ENCODE data around the gene TSHZ3.
A peak's percentile ranks its signal among the peaks of the same experiment; 100 is the strongest.

Gene TSHZ3

DNA sequence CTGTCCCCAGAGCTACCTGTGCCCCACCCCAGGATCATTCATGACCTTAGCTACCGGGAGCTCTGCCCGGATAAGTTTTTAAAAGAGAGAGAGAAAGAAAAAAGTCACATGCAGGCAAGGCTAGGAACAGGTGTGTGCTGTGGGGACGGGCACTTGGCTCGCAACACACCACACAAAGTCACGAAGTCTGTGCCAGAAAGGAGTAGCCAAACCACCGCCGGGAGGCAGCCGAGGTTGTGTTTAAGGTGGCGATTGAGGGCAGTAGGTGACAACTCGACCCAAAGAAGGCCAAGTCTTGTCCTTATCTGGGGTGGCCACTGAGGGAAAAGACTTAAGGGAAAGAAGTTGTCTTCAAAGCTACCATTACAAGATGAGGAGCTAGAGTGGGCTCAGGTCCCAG, 4.6 kb upstream of the TSHZ3 start:
- DNase-seq (ENCODE audit: low spot score): no peak

- DNase-seq (ENCODE audit: low spot score): no peak
Measured at GRCh38 chr19:31352782-31353651, 3.8 kb upstream of the TSHZ3 start.

GRCh38 chr19:31352296-31352781, 3.1 kb upstream of the TSHZ3 start:
- DNase-seq (ENCODE audit: low spot score): no peak

GRCh38 chr19:31351855-31352195, 2.6 kb upstream of the TSHZ3 start:
- DNase-seq (ENCODE audit: low spot score): no peak

DNA sequence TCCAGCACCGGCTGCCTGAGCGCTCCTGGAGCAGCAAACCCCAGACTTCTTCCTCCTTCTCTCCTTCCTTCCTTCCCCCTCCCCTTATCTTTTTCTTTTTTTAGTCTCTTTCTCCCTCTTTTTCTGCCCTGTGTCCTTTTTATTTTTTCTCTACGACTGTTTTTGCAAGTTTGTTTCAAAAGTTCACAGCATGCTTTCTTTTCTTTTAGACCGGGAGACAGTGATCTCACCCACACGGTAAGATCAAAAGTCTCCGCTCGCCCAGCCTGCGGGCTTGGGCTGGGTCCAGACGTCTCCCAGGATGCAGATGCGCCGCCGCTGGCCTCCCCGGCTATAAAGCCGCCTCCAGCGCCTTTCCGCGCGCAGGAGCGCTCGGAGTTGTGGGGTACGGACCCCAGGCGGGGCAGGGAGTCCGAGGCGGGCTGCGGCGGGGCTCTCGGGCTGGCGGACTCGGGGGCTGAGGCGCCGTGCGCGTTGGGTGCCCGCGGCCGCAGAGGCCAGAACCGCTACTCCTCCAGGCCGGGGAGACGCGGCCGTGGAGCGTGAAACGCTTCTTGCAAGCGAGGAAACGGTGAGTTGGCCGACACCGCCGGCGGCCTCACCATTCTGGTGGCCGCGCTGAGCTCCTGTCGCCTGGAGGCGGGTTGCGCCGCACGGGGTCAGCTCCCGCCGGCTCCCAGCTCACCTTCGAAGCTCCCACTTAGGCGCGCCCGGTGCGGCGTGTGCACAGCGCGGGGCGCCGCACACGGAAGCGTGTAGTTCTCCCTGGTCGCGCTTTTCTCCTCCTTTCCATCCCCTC, 2.0 kb upstream of the TSHZ3 start:
- DNase-seq (ENCODE audit: low spot score): no peak

GRCh38 chr19:31350693-31351055, 1.4 kb upstream of the TSHZ3 start:
- peak; percentile 14 for DNase-seq (ENCODE audit: low spot score)

GRCh38 chr19:31350033-31350692, 927 bp upstream of the TSHZ3 start:
- no peak for DNase-seq (ENCODE audit: low spot score)

- DNase-seq (ENCODE audit: low spot score): no peak
Measured at GRCh38 chr19:31348481-31349159, 616 bp downstream of the TSHZ3 start.

- DNase-seq (ENCODE audit: low spot score): no peak
Measured at GRCh38 chr19:31347828-31348392, 1.3 kb downstream of the TSHZ3 start.

GRCh38 chr19:31347354-31347753, 1.9 kb downstream of the TSHZ3 start:
- DNase-seq (ENCODE audit: low spot score): no peak

DNA sequence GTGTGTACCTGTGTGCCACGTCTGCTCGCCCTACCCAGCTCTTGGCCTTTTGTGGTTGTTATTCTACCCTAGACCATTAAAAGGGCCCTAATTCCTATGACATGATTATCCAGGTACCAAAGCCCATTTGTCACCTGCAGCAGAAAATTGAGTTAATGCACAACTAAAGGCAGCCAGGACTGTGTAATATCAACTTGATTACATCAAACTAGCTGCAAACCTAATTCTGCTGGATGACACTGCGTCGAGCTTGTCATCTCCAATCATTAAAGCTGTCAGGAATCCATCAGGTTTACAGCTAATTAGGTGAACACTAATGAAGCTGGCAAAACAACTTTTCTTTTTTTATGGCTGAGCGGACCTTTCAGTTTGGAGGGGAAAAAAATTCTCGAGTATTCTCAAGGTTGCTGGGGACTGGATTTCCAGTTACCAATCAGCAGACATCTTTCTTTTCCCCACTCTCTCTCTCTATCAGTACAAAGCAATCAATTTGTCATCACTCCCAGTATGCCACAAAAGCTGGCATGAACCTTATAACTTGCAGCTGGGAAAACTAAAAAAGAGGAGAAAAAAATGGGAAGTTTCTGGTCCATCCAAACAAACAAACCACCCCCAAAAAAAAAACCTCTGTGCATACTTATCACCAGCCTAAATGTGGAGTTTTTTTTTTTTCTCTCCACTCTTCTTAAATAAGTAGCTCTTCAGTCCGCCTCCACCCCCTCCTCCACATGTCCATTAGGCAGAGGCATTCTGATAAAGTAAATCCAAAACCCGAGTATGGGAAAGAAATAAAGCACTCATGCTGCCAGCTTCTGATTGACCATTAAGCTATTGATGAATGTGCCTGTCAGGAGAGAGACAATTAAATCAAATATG, 2.8 kb downstream of the TSHZ3 start:
- DNase-seq (ENCODE audit: low spot score): no peak

DNA sequence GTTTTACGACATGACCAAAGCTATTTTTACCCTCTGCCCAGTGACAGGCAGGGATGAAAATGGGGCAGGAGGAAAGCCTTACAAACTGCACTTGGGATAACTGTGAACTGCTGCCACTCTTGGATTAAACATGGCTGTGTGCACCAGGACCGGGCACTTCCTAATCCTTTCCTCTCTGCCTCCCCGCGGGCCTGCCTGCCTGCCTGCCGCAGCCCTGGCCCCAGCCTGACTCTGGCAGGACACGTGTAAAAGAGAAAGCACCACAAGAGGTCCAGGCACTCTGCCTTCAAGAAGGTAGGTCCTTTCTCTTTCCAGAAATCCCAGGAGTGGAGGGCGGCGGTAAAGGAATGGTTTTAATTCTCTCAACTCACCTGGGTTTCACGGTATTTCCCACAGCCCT, 4.8 kb downstream of the TSHZ3 start:
- DNase-seq (ENCODE audit: low spot score): no peak

GRCh38 chr19:31342926-31343325, 6.3 kb downstream of the TSHZ3 start:
- DNase-seq (ENCODE audit: low spot score): no peak

DNA sequence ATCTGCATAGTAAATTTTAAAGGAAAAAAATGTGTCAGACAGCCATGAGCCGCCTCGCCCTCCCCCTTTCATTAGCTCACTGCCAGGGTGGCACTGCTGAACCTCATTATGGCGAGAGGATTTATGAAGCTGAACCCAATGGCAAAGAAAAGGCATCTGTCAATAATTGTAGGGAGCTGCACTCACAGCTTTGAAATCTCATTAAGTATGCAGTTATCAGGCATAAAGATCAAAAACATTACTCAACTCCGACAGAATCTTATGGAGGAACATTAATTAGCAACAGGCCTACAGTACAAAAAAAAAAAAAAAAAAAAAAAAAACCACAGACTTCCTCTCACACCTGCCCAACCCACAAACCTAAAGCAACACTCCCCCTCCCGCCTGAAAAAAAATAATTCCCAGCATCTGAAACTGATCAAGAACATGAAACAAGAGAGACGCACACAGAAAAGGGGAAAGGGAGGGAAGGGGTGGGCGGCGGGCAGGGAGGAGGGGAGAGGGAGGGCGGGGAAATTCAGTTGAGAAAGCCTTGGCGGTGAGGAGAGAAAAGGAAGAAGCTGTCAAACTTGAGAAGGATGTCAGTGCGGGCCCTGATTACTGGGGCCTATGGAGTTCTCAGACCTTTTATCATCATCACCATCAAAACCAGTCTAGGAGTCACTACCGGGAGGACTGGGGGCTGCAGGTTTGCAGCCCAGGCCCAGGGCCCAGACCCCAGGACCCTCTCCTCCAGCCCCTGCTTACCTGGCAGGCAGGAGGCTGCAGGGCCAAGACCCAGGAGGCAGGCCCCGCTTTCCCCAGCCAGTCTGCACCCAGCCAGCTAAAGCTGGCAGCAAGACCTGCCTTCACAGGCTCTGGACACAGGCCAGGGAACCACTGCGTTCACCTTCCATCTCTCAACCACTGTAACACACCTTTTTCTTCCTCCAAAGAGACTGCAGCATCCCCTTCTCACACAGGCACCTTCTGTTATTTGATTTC, 8.9 kb downstream of the TSHZ3 start:
- DNase-seq (ENCODE audit: low spot score): peak; percentile 59

GRCh38 chr19:31339411-31339810, 9.8 kb downstream of the TSHZ3 start:
- DNase-seq (ENCODE audit: low spot score): no peak

DNA sequence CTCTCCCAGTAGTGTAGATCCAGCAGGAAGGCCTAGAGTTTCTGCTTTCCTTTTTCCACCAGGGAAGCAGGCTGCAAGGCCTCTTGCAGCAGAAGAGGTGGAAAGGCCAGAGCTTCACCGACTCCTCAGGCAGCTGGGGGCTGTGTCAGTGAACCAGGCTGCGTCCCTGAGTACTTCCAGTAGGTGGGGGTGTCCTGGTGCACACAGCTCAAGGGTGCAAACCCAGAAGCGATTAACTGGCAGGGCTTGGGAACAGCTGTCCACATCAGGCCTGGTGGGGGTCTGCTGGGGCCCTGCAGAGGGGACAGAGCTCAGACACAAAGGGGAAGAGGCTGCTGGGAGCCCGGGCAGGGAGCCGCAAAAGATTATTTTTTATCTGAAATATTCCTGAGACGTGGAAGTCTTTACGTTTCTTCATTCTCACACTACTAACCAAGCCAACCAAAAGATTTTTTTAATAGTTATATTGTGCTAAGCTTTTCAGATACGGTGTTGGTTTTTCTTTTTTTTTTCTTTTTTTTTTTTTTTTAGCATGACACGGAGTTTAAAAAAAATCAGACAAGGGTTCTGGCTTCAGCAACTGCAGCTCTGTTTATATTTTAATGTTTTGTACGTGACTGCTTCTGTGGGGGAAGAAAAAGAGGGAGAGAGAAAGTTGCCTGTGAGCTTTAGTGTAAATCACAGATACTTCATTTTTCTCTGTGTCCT, 11.0 kb downstream of the TSHZ3 start:
- peak; percentile 12 for DNase-seq (ENCODE audit: low spot score)

- DNase-seq (ENCODE audit: low spot score): no peak
Measured at GRCh38 chr19:31337008-31337914, 12.0 kb downstream of the TSHZ3 start.

- no peak for DNase-seq (ENCODE audit: low spot score)
Measured at GRCh38 chr19:31335716-31336115, 13.5 kb downstream of the TSHZ3 start.
